Neural crest cell (in vitro differentiated cells): ENCODE results near the gene RNU1-1. TPM values are rescaled to one million over a fixed set of nuclear protein-coding genes. Genes with fewer than 3 reads are reported as not detected.
"Not testable (repeated sequence)": the region's sequence is repeated elsewhere in the genome, so short reads cannot be mapped to it uniquely, and the experiment has no call there.

ENCODE experiments used
- DNase-seq: peaks from one replicate; pipeline ENCODE4 v3.0.0; 2021; ENCODE audit warnings: low read depth, mixed read lengths, low spot score
- H3K27ac Mint-ChIP-seq: one replicate; pipeline ENCODE4 v1.8.0; 2021; ENCODE audit warnings: mild to moderate bottlenecking, mixed read lengths; ENCODE audit not compliant: unreplicated experiment
- H3K27me3 Mint-ChIP-seq: 2 replicates; pipeline ENCODE4 v1.8.0; 2021; ENCODE audit warnings: low read depth, mild to moderate bottlenecking, mixed read lengths
- H3K36me3 Mint-ChIP-seq: 2 replicates; pipeline ENCODE4 v1.8.0; 2021; ENCODE audit warnings: low read depth, mild to moderate bottlenecking, mixed read lengths
- H3K4me1 Mint-ChIP-seq: 2 replicates; pipeline ENCODE4 v1.8.0; 2021; ENCODE audit warnings: mixed read lengths
- H3K4me3 Mint-ChIP-seq: one replicate; pipeline ENCODE4 v1.8.0; 2021; ENCODE audit warnings: mild to moderate bottlenecking, mixed read lengths
- H3K9me3 Mint-ChIP-seq: 2 replicates; pipeline ENCODE4 v1.8.0; 2021; ENCODE audit warnings: mixed read lengths
- long read RNA-seq: library from polyadenylated mRNA; unstranded; transcript quantifications from one replicate; pipeline ENCODE4 v2.0.0, GENCODE V29; 2020
- total RNA-seq: library from RNA; stranded (reverse); gene quantifications from 2 replicates; pipeline ENCODE4 v1.2.1, GENCODE V29; 2021

Gene RNU1-1
- 2,478 and 3,042 TPM in 2 replicates for total RNA-seq
- long read RNA-seq: 0 reads

- not testable (repeated sequence) for H3K36me3 Mint-ChIP-seq, H3K4me3 Mint-ChIP-seq, H3K4me1 Mint-ChIP-seq, H3K27ac Mint-ChIP-seq, H3K9me3 Mint-ChIP-seq
- peak; percentile 65 for DNase-seq
- H3K27me3 Mint-ChIP-seq: peaks cover 19% of the 10 kb centered on the region
Observed at GRCh38 chr1:16514107-16515055, at the start of gene RNU1-1. Gene RNU1-1 (minus strand): TSS chr1:16514285.

- H3K4me3 Mint-ChIP-seq, H3K36me3 Mint-ChIP-seq, H3K4me1 Mint-ChIP-seq, DNase-seq, H3K9me3 Mint-ChIP-seq, H3K27me3 Mint-ChIP-seq, H3K27ac Mint-ChIP-seq: not testable (repeated sequence)
Observed at GRCh38 chr1:16561035-16561434, 47.0 kb upstream of the RNU1-1 start.

GRCh38 chr1:16560498-16560897, 46.4 kb upstream of the RNU1-1 start:
- DNase-seq, H3K36me3 Mint-ChIP-seq, H3K27ac Mint-ChIP-seq, H3K4me1 Mint-ChIP-seq, H3K9me3 Mint-ChIP-seq, H3K27me3 Mint-ChIP-seq, H3K4me3 Mint-ChIP-seq: not testable (repeated sequence)

GRCh38 chr1:16559688-16560087, 45.6 kb upstream of the RNU1-1 start:
- H3K4me1 Mint-ChIP-seq, H3K9me3 Mint-ChIP-seq, H3K36me3 Mint-ChIP-seq, H3K27me3 Mint-ChIP-seq, H3K4me3 Mint-ChIP-seq, H3K27ac Mint-ChIP-seq, DNase-seq: not testable (repeated sequence)

GRCh38 chr1:16557034-16557433, 42.9 kb upstream of the RNU1-1 start:
- not testable (repeated sequence) for H3K4me3 Mint-ChIP-seq, H3K9me3 Mint-ChIP-seq, H3K4me1 Mint-ChIP-seq, H3K36me3 Mint-ChIP-seq, H3K27me3 Mint-ChIP-seq, DNase-seq, H3K27ac Mint-ChIP-seq

GRCh38 chr1:16553244-16553643, 39.2 kb upstream of the RNU1-1 start:
- H3K4me3 Mint-ChIP-seq, H3K27me3 Mint-ChIP-seq, DNase-seq, H3K27ac Mint-ChIP-seq, H3K4me1 Mint-ChIP-seq, H3K9me3 Mint-ChIP-seq, H3K36me3 Mint-ChIP-seq: not testable (repeated sequence)

GRCh38 chr1:16550212-16550918, 36.3 kb upstream of the RNU1-1 start:
- not testable (repeated sequence) for H3K4me1 Mint-ChIP-seq, H3K4me3 Mint-ChIP-seq, H3K36me3 Mint-ChIP-seq, H3K27ac Mint-ChIP-seq, H3K9me3 Mint-ChIP-seq, DNase-seq
- H3K27me3 Mint-ChIP-seq: peaks cover 12% of the 10 kb centered on the region

GRCh38 chr1:16549545-16549944, 35.5 kb upstream of the RNU1-1 start:
- not testable (repeated sequence) for H3K27ac Mint-ChIP-seq, H3K9me3 Mint-ChIP-seq, H3K4me1 Mint-ChIP-seq, H3K4me3 Mint-ChIP-seq, DNase-seq, H3K36me3 Mint-ChIP-seq
- peaks cover 19% of the 10 kb centered on the region for H3K27me3 Mint-ChIP-seq

GRCh38 chr1:16547502-16548241, 33.6 kb upstream of the RNU1-1 start:
- H3K36me3 Mint-ChIP-seq, H3K4me3 Mint-ChIP-seq, H3K9me3 Mint-ChIP-seq, DNase-seq, H3K27ac Mint-ChIP-seq: not testable (repeated sequence)
- Mint-ChIP-seq H3K27me3 (peaks cover 21% of the 10 kb centered on the region), H3K4me1 (peaks cover 13% of the 10 kb centered on the region)

- H3K9me3 Mint-ChIP-seq, H3K36me3 Mint-ChIP-seq: not testable (repeated sequence)
- Mint-ChIP-seq H3K4me3 (peak overlapping the region; percentile 93), H3K27me3 (peaks cover 24% of the 10 kb centered on the region), H3K4me1 (peaks cover 13% of the 10 kb centered on the region), H3K27ac (peak overlapping the region; percentile 88)
- DNase-seq: peak; percentile 80
Observed at GRCh38 chr1:16545682-16546095, 31.6 kb upstream of the RNU1-1 start.

- H3K36me3 Mint-ChIP-seq, H3K27ac Mint-ChIP-seq, H3K4me3 Mint-ChIP-seq, H3K9me3 Mint-ChIP-seq, DNase-seq: not testable (repeated sequence)
- peaks cover 39% of the 10 kb centered on the region for H3K27me3 Mint-ChIP-seq
- peaks cover 14% of the 10 kb centered on the region for H3K4me1 Mint-ChIP-seq
Observed at GRCh38 chr1:16540421-16540893, 26.4 kb upstream of the RNU1-1 start.

- H3K36me3 Mint-ChIP-seq, H3K4me3 Mint-ChIP-seq, H3K27ac Mint-ChIP-seq, DNase-seq, H3K9me3 Mint-ChIP-seq: not testable (repeated sequence)
- Mint-ChIP-seq H3K4me1 (peaks cover 18% of the 10 kb centered on the region), H3K27me3 (peaks cover 56% of the 10 kb centered on the region)
Observed at GRCh38 chr1:16537528-16537927, 23.4 kb upstream of the RNU1-1 start.

- H3K9me3 Mint-ChIP-seq, H3K27ac Mint-ChIP-seq, H3K36me3 Mint-ChIP-seq, DNase-seq, H3K4me3 Mint-ChIP-seq: not testable (repeated sequence)
- Mint-ChIP-seq H3K4me1 (peaks cover 18% of the 10 kb centered on the region), H3K27me3 (peaks cover 63% of the 10 kb centered on the region)
Observed at GRCh38 chr1:16536796-16537195, 22.7 kb upstream of the RNU1-1 start.
